ENCODE data around the gene FLRT2.

FLRT2 gene

GRCh38 chr14:85618390-85618789 lies 88.4 kb downstream of the FLRT2 start:
- H3K4me3 ChIP-seq (ENCODE audit: low read depth, low read length): no peak overlapping the region
- no peak for DNase-seq (ENCODE audit: low read depth, low spot score)
- ChIA-PET POLR2A (no interaction called here), CTCF (interaction anchor here (1.3 kb wide), 1 partner anchor 42 kb away, joined by 3 read pairs; no protein-coding TSS in a partner anchor)
- TF ChIP-seq, protein P1, sequence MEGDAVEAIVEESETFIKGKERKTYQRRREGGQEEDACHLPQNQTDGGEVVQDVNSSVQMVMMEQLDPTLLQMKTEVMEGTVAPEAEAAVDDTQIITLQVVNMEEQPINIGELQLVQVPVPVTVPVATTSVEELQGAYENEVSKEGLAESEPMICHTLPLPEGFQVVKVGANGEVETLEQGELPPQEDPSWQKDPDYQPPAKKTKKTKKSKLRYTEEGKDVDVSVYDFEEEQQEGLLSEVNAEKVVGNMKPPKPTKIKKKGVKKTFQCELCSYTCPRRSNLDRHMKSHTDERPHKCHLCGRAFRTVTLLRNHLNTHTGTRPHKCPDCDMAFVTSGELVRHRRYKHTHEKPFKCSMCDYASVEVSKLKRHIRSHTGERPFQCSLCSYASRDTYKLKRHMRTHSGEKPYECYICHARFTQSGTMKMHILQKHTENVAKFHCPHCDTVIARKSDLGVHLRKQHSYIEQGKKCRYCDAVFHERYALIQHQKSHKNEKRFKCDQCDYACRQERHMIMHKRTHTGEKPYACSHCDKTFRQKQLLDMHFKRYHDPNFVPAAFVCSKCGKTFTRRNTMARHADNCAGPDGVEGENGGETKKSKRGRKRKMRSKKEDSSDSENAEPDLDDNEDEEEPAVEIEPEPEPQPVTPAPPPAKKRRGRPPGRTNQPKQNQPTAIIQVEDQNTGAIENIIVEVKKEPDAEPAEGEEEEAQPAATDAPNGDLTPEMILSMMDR (IDR thresholded peaks at IDR 0.05; ENCODE audit: insufficient read depth, low read length, missing control alignments): no peak

DNA sequence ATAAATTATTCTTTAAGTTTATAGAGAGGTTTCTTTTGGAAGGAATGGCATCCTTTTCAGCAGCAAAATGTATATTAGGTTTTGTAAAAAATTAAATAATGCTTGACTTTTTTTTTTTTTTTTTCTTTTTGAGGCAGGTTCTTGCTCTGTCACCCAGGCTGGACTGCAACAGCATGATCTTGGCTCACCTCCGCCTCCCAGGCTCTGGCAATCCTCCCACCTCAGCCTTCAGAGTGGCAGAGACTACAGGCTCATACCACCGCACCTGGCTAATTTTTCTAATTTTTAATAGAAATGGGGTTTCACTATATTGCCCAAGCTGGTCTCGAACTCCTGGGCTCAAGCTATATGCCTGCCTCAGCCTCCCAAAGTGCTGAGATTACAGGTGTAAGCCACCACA lies 89.0 kb downstream of the FLRT2 start:
- DNase-seq (ENCODE audit: low read depth, low spot score): no peak
- H3K4me3 ChIP-seq (ENCODE audit: low read depth, low read length): no peak overlapping the region
- ChIA-PET POLR2A (no interaction called here), CTCF (interaction anchor here (1.3 kb wide), 1 partner anchor 43 kb away, joined by 3 read pairs; no protein-coding TSS in a partner anchor)
- TF ChIP-seq, protein P1 (IDR thresholded peaks at IDR 0.05; ENCODE audit: insufficient read depth, low read length, missing control alignments): no peak

DNA sequence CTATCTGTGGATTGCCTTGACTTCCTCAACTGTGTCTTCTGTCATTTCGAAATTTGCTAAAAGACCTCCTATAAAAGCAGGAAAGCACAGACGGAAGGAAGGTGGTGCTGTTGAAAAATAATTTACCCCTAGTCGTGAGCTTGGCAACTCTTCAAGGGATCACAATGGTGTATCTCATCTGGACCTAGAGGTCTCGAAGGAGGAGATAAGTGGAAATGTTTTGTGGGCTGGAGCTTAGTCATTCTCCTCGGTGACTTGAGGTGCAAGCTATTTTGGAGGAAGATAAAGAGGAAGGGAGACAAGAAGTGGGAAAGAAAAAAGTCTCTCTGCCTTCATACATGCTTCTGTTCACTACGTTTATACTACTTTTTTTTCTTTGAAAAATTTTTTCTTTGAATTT lies 89.9 kb downstream of the FLRT2 start:
- H3K4me3 ChIP-seq (ENCODE audit: low read depth, low read length): no peak overlapping the region
- ChIA-PET POLR2A (no interaction called here), CTCF (interaction anchor here (1.6 kb wide), 2 partner anchors 8 to 9 kb away, joined by 4 read pairs; no protein-coding TSS in a partner anchor)
- TF ChIP-seq, protein P1 (IDR thresholded peaks at IDR 0.05; ENCODE audit: insufficient read depth, low read length, missing control alignments): no peak
- DNase-seq (ENCODE audit: low read depth, low spot score): no peak

DNA sequence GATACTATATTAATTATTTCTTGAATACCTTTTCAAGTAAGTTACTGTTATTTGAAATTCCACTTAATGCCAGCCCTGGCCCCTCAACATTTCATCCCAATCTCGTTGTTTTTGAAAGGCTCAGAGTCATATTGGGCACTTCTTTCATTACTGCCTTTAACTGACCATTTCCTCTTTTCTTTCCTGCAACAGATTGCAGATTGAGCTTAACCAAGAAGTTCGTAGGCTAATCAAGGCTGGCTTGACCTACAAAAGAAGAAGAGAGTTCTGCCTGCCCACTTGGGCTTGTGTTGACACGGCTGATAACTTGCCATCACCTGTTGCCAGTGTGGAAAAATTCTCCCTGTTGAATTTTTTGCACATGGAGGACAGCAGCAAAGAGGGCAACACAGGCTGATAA lies 91.0 kb downstream of the FLRT2 start:
- CTCF ChIA-PET: interaction anchor here (1.6 to 1.7 kb wide), 3 partner anchors 9 to 84 kb away, joined by 4 read pairs; no protein-coding TSS in a partner anchor
- no peak for DNase-seq (ENCODE audit: low read depth, low spot score)
- TF ChIP-seq, protein P1 (IDR thresholded peaks at IDR 0.05; ENCODE audit: insufficient read depth, low read length, missing control alignments): no peak
- H3K4me3 ChIP-seq (ENCODE audit: low read depth, low read length): no peak overlapping the region
- POLR2A ChIA-PET: no interaction called here

DNA sequence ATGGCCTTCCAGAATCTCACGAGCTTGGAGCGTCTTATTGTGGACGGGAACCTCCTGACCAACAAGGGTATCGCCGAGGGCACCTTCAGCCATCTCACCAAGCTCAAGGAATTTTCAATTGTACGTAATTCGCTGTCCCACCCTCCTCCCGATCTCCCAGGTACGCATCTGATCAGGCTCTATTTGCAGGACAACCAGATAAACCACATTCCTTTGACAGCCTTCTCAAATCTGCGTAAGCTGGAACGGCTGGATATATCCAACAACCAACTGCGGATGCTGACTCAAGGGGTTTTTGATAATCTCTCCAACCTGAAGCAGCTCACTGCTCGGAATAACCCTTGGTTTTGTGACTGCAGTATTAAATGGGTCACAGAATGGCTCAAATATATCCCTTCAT lies 92.2 kb downstream of the FLRT2 start:
- DNase-seq (ENCODE audit: low read depth, low spot score): no peak
- H3K4me3 ChIP-seq (ENCODE audit: low read depth, low read length): no peak overlapping the region
- ChIA-PET CTCF (interaction anchor here (1.4 to 1.7 kb wide), 2 partner anchors 10 to 85 kb away, joined by 4 to 6 read pairs; no protein-coding TSS in a partner anchor), POLR2A (no interaction called here)
- TF ChIP-seq, protein P1 (IDR thresholded peaks at IDR 0.05; ENCODE audit: insufficient read depth, low read length, missing control alignments): no peak

DNA sequence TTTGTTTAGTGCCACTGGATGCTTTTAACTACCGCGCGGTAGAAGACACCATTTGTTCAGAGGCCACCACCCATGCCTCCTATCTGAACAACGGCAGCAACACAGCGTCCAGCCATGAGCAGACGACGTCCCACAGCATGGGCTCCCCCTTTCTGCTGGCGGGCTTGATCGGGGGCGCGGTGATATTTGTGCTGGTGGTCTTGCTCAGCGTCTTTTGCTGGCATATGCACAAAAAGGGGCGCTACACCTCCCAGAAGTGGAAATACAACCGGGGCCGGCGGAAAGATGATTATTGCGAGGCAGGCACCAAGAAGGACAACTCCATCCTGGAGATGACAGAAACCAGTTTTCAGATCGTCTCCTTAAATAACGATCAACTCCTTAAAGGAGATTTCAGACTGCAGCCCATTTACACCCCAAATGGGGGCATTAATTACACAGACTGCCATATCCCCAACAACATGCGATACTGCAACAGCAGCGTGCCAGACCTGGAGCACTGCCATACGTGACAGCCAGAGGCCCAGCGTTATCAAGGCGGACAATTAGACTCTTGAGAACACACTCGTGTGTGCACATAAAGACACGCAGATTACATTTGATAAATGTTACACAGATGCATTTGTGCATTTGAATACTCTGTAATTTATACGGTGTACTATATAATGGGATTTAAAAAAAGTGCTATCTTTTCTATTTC lies 93.2 kb downstream of the FLRT2 start:
- POLR2A ChIA-PET: no interaction called here
- H3K4me3 ChIP-seq (ENCODE audit: low read depth, low read length): no peak overlapping the region
- DNase-seq (ENCODE audit: low read depth, low spot score): no peak
- CTCF ChIA-PET: no interaction called here
- TF ChIP-seq, protein P1 (IDR thresholded peaks at IDR 0.05; ENCODE audit: insufficient read depth, low read length, missing control alignments): no peak
